BE2C (cell line): ENCODE results near the gene PTX4.

Source experiments
- DNase-seq: peaks from one replicate; pipeline ENCODE4 v3.0.0-alpha.2; 2020
- H3K27me3 ChIP-seq: fragments of 250-450 bp; sonication (Bioruptor Pico); 2 replicates; pipeline ENCODE4 v1.5.1; 2020; ENCODE audit warnings: mild to moderate bottlenecking
- H3K36me3 ChIP-seq: fragments of 250-450 bp; sonication (Bioruptor Pico); 2 replicates; pipeline ENCODE4 v1.5.1; 2020; ENCODE audit warnings: mild to moderate bottlenecking
- H3K4me1 ChIP-seq: fragments of 250-450 bp; sonication (Bioruptor Pico); 2 replicates; pipeline ENCODE4 v1.5.1; 2020
- H3K4me3 ChIP-seq: 2 replicates; pipeline ENCODE4 v1.5.1; 2011; ENCODE audit warnings: low read depth, low read length
- H3K9me3 ChIP-seq: fragments of 250-450 bp; sonication (Bioruptor Pico); 2 replicates; pipeline ENCODE4 v1.5.1; 2020
- CTCF ChIP-seq: IDR thresholded peaks from 2 replicates; pipeline ENCODE4 v1.5.1; 2012; ENCODE audit warnings: mild to moderate bottlenecking, low read depth, low read length

The PTX4 gene

GRCh38 chr16:1439058-1439698, 49.6 kb downstream of the PTX4 start:
- Histone ChIP-seq H3K9me3 (no peaks in the 10 kb centered on the region), H3K36me3 (no peaks in the 10 kb centered on the region), H3K4me1 (peaks cover 6% of the 10 kb centered on the region; the same call in 1 of the 2 replicates), H3K4me3 (no peak overlapping the region), H3K27me3 (no peaks in the 10 kb centered on the region)
- no peak for TF ChIP-seq CTCF
- DNase-seq = peak; percentile 9

- Histone ChIP-seq H3K4me3 (no peak overlapping the region), H3K27me3 (no peaks in the 10 kb centered on the region), H3K9me3 (no peaks in the 10 kb centered on the region), H3K4me1 (peaks cover 6% of the 10 kb centered on the region; the same call in 1 of the 2 replicates), H3K36me3 (no peaks in the 10 kb centered on the region)
- no peak for TF ChIP-seq CTCF
- DNase-seq = peak; percentile 56
These were observed 50.3 kb downstream of the PTX4 start for GRCh38 chr16:1438229-1439057.

DNA sequence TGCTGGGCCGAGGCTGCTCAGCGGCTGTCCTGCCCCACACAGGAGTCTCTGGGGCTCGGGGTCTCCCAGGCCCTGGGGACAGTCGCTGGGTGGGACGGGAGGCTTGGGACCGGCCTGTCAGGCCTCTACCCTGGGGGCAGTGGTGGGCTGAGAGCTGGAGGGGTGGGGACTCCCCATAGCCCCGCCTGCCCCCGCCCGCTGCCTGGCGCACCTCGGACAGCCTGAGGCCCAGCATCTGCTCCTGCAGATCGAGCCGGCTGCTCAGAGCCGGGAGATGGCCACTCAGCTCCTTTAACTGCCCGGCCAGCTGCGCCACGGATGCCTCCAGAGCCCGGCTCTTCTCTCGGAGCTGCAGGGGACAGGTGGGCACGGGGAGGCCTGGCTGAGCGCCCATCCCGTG, 51.1 kb downstream of the PTX4 start:
- Histone ChIP-seq H3K4me3 (no peak overlapping the region), H3K4me1 (peaks cover 6% of the 10 kb centered on the region; the same call in 1 of the 2 replicates), H3K27me3 (no peaks in the 10 kb centered on the region), H3K36me3 (no peaks in the 10 kb centered on the region), H3K9me3 (no peaks in the 10 kb centered on the region)
- DNase-seq = no peak
- no peak for TF ChIP-seq CTCF

DNA sequence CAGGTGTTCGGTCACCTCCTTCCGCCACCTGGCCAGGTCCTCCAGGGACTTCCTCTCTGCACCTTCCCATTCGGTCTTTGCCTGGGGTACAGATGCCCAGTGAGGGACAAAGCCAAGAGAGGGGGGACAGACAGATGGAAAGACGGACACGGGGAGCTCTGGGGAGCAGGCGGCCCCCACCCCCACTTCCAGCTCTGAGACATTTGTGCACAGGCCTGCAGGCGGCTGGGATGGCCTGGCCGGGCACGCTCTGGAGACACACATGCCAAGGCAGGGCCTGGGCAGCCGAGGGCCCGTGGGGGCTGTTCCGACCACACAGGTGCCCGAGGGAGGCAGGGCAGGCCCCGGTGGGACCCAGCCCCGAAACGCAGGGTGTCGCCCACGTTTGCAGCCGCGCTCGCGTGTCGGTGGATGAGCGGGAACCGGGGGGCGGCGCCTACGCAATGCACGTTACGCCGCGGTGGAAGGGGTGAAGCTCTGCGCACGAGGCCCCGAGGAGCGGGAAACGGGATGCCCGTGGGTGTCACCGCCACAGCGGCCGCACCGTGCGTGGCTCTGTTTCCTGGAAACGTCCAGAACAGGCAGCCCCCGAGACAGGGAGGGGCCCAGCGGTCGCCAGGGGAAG, 51.9 kb downstream of the PTX4 start:
- no peak for TF ChIP-seq CTCF
- Histone ChIP-seq H3K4me1 (peaks cover 6% of the 10 kb centered on the region; the same call in 1 of the 2 replicates), H3K27me3 (no peaks in the 10 kb centered on the region), H3K9me3 (no peaks in the 10 kb centered on the region), H3K36me3 (no peaks in the 10 kb centered on the region), H3K4me3 (no peak overlapping the region)
- DNase-seq = no peak

DNA sequence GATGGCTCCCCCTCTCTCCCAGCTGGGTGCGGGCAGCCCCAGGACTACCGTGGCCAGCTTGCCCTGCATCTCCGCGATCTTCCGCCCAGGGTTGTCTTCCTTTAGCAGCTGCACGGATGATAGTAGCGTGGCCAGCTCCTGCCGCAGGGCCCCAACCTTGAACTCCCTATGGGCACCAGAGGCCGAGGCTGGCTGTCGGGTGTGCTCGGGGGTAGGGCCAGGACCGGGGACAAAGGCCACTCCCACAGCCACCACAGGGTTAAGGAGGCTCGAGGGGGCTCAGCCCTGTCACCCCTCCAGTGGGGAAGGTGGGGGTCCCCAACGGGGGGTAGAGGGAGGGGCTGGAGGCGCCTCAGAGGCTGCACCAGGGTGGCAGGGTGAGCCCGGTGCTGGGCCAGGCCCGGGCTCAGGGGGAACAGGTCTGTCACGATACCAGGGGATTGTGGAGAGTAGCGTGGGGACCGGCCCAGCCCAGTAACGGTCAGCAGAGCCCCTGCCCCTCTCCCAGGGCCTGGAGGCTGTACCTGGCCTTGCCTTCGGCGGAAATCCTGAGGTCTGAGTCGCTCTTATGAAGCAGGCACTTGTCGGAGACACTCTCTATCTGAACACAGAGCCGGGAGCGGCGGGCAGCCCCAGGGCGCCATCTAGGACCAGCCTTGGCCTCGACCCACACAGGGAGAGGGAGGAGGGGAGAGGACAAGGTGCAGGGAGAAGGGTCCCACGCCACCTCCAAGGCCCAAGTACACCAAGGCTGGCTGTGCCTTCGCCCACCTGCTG, 52.6 kb downstream of the PTX4 start:
- peak; percentile 32 for DNase-seq
- Histone ChIP-seq H3K9me3 (no peaks in the 10 kb centered on the region), H3K4me1 (peaks cover 8% of the 10 kb centered on the region), H3K4me3 (no peak overlapping the region), H3K27me3 (no peaks in the 10 kb centered on the region), H3K36me3 (no peaks in the 10 kb centered on the region)
- no peak for TF ChIP-seq CTCF
